T-cell (primary cell): Measurements from ENCODE around the gene NVL. TPM values are rescaled to one million over a fixed set of nuclear protein-coding genes. Genes with fewer than 3 reads are reported as not detected.

Experiments
- ATAC-seq, 4 experiments: fragments of 200-7000 bp in 3 of 4; fragments of 150-1000 bp in 1 of 4; cut with Tn5 transposase; replicated peaks in 1 of 4; 1 replicate in 3 of 4; 2 replicates in 1 of 4; pipeline ENCODE4 v1.10.0; 2021; ENCODE audit warnings: moderate library complexity in 3 of 4, mild to moderate bottlenecking in 2 of 4, moderate number of reproducible peaks in 1 of 4
- CTCF ChIA-PET, 2 donors: fragments of 300-600 bp; sonication (Branson Sonifier 250); formaldehyde crosslinking; loops; one replicate each; lab custom pipeline; 2022; ENCODE audit warnings: antibody characterized with exemption in 2 of 2; lab: Charles Lee
- POLR2A ChIA-PET, 2 donors: fragments of 300-600 bp; sonication (Branson Sonifier 250); formaldehyde crosslinking; loops; one replicate each; lab custom pipeline; 2022; ENCODE audit warnings: antibody characterized with exemption in 2 of 2; lab: Charles Lee
- DNase-seq, 35 experiments: peaks; one replicate each; pipeline versions ENCODE4 v3.0.0 to v3.0.0-alpha.2; 2013 to 2023
- H3K27ac ChIP-seq: one replicate; pipeline ENCODE4 v1.5.1; 2013; ENCODE audit warnings: low read length
- H3K27me3 ChIP-seq, 2 experiments: replicated peaks in 1 of 2; 1 replicate in 1 of 2; 2 replicates in 1 of 2; pipeline versions ENCODE4 v1.6.1 to v1.7.0; 2013; ENCODE audit warnings: low read length in 1 of 2, mixed read lengths in 1 of 2; ENCODE audit not compliant: control insufficient read depth in 2 of 2, insufficient read depth in 2 of 2; ENCODE audit errors: extremely low read depth in 1 of 2
- H3K36me3 ChIP-seq, 2 donors: 1 replicate in 1 of 2; 2 replicates in 1 of 2; pipeline versions ENCODE4 v1.6.1 to v1.7.0; 2013; ENCODE audit warnings: low read length in 1 of 2; ENCODE audit not compliant: control insufficient read depth in 2 of 2, insufficient read depth in 1 of 2; ENCODE audit errors: extremely low read depth in 1 of 2
- H3K4me1 ChIP-seq, 2 experiments: 1 replicate in 1 of 2; 2 replicates in 1 of 2; pipeline versions ENCODE4 v1.6.1 to v1.7.0; 2013; ENCODE audit warnings: low read length in 2 of 2, mixed read lengths in 1 of 2; ENCODE audit not compliant: insufficient read depth in 2 of 2, control insufficient read depth in 1 of 2; ENCODE audit errors: extremely low read depth in 1 of 2
- H3K4me3 ChIP-seq, 2 donors: 1 replicate in 1 of 2; 2 replicates in 1 of 2; pipeline versions ENCODE4 v1.5.1 to v1.7.0; 2013; ENCODE audit warnings: mild to moderate bottlenecking in 2 of 2, low read length in 1 of 2, moderate library complexity in 1 of 2; ENCODE audit not compliant: control insufficient read depth in 1 of 2; ENCODE audit errors: extremely low read depth in 1 of 2
- H3K9me3 ChIP-seq: 2 replicates; pipeline ENCODE4 v1.7.0; 2013
- H3K27ac Mint-ChIP-seq, 2 donors: one replicate each; pipeline ENCODE4 v1.8.0; 2020 to 2021; ENCODE audit warnings: mild to moderate bottlenecking in 2 of 2, mixed read lengths in 2 of 2
- H3K27me3 Mint-ChIP-seq, 2 donors: one replicate each; pipeline ENCODE4 v1.8.0; 2021 to 2022; ENCODE audit warnings: mixed read lengths in 2 of 2
- H3K36me3 Mint-ChIP-seq: one replicate; pipeline ENCODE4 v1.8.0; 2021; ENCODE audit warnings: mixed read lengths
- H3K4me1 Mint-ChIP-seq, 3 donors: one replicate each; pipeline ENCODE4 v1.8.0; 2020 to 2022; ENCODE audit warnings: mixed read lengths in 3 of 3, mild to moderate bottlenecking in 1 of 3
- H3K4me3 Mint-ChIP-seq, 3 donors: one replicate each; pipeline ENCODE4 v1.8.0; 2020 to 2022; ENCODE audit warnings: mild to moderate bottlenecking in 3 of 3, mixed read lengths in 3 of 3, moderate library complexity in 3 of 3
- H3K9me3 Mint-ChIP-seq, 3 donors: one replicate each; pipeline ENCODE4 v1.8.0; 2020 to 2022; ENCODE audit warnings: mixed read lengths in 3 of 3
- WGBS: methylation state at CpG from one replicate; pipeline ENCODE4 v1.1.5; 2013; ENCODE audit warnings: missing lambda C conversion rate; ENCODE audit not compliant: insufficient coverage; 5-methylcytosine and 5-hydroxymethylcytosine counted together
- total RNA-seq, 35 experiments: library from RNA in 6 of 35; stranded (reverse) in 6 of 35; fragments of 120-200 nt in 1 of 35; gene quantifications; one replicate each; pipeline versions ENCODE4 v1.2.1 to v1.2.4 and lab custom pipeline; 2013 to 2026

The NVL gene
- total RNA-seq, 5 donors from 2014 or later (not counting 1 experiment from before 2014, with no cell fraction given): 32.5 to 42.0 (median 37.6) TPM

- Mint-ChIP-seq H3K9me3 (no peaks in the 10 kb centered on the region), H3K36me3 (peaks cover 4% of the 10 kb centered on the region), H3K4me3 (no peak overlapping the region), H3K27me3 (no peaks in the 10 kb centered on the region), H3K4me1 (peaks cover 9 to 15% (median 15%) of the 10 kb centered on the region in 3 donors), H3K27ac (no peak overlapping the region)
- no CpG with 5 or more reads among the region's 8 CpGs for WGBS
- H3K4me3 ChIP-seq: no peak overlapping the region
- peak in 1 of 35 experiments; percentile 8 for DNase-seq
- CTCF ChIA-PET: interaction anchor here in 1 of 2 donors (0.6 kb wide), 1 partner anchor 11 kb away, joined by 3 read pairs; no protein-coding TSS in a partner anchor
- POLR2A ChIA-PET: interaction anchor here in 1 of 2 donors (0.6 kb wide), 1 partner anchor 225 kb away, joined by 6 read pairs; no protein-coding TSS in a partner anchor
- H3K36me3 ChIP-seq: no peaks in the 10 kb centered on the region
- no peak overlapping the region for H3K27ac ChIP-seq
- H3K27me3 ChIP-seq: no peaks in the 10 kb centered on the region
- ATAC-seq: no peak
- H3K4me1 ChIP-seq: peaks cover 0 to 11% of the 10 kb centered on the region in 2 experiments
- H3K9me3 ChIP-seq: no peaks in the 10 kb centered on the region
Measured at GRCh38 chr1:224203243-224204016, 126.5 kb downstream of the NVL start.

GRCh38 chr1:224201853-224202252 lies 128.1 kb downstream of the NVL start:
- Mint-ChIP-seq H3K9me3 (no peaks in the 10 kb centered on the region), H3K27ac (no peak overlapping the region), H3K36me3 (peaks cover 4% of the 10 kb centered on the region), H3K4me1 (peaks cover 9 to 15% (median 15%) of the 10 kb centered on the region in 3 donors), H3K4me3 (no peak overlapping the region), H3K27me3 (no peaks in the 10 kb centered on the region)
- Histone ChIP-seq H3K36me3 (no peaks in the 10 kb centered on the region), H3K4me1 (peaks cover 0 to 11% of the 10 kb centered on the region in 2 experiments), H3K27ac (no peak overlapping the region), H3K27me3 (no peaks in the 10 kb centered on the region), H3K4me3 (no peak overlapping the region), H3K9me3 (no peaks in the 10 kb centered on the region)
- ChIA-PET CTCF (no interaction called here), POLR2A (no interaction called here)
- no CpG with 5 or more reads among the region's 4 CpGs for WGBS
- no peak for ATAC-seq
- DNase-seq: no peak

- WGBS: 100% methylated on average over 2 of the region's 5 CpGs
- Mint-ChIP-seq H3K4me1 (peaks cover 9 to 15% (median 15%) of the 10 kb centered on the region in 3 donors), H3K36me3 (peaks cover 4% of the 10 kb centered on the region), H3K27ac (no peak overlapping the region), H3K27me3 (no peaks in the 10 kb centered on the region), H3K9me3 (no peaks in the 10 kb centered on the region), H3K4me3 (no peak overlapping the region)
- ChIA-PET POLR2A (no interaction called here), CTCF (no interaction called here)
- Histone ChIP-seq H3K27me3 (no peaks in the 10 kb centered on the region), H3K27ac (no peak overlapping the region), H3K9me3 (no peaks in the 10 kb centered on the region), H3K36me3 (no peaks in the 10 kb centered on the region), H3K4me1 (peaks cover 0 to 11% of the 10 kb centered on the region in 2 experiments), H3K4me3 (no peak overlapping the region)
- DNase-seq: no peak
- ATAC-seq: no peak
Measured at GRCh38 chr1:224201383-224201782, 128.6 kb downstream of the NVL start.

GRCh38 chr1:224199679-224200078 lies 130.3 kb downstream of the NVL start:
- no CpG with 5 or more reads among the region's 2 CpGs for WGBS
- CTCF ChIA-PET: interaction anchor here in 1 of 2 donors (0.7 kb wide), 1 partner anchor 875 kb away, joined by 6 read pairs; no protein-coding TSS in a partner anchor

GRCh38 chr1:224198572-224198971 lies 131.4 kb downstream of the NVL start:
- 97% methylated on average over 2 of the region's 4 CpGs for WGBS
- CTCF ChIA-PET: no interaction called here
- no peak for ATAC-seq

More at GRCh38 chr1:224199679-224200078, 130.3 kb downstream of the NVL start:
- Histone ChIP-seq H3K36me3 (no peaks in the 10 kb centered on the region), H3K27ac (no peak overlapping the region), H3K4me1 (peaks cover 0 to 2% of the 10 kb centered on the region in 2 experiments), H3K9me3 (no peaks in the 10 kb centered on the region), H3K27me3 (no peaks in the 10 kb centered on the region), H3K4me3 (no peak overlapping the region)
- H3K36me3 Mint-ChIP-seq: peaks cover 11% of the 10 kb centered on the region
- H3K9me3 Mint-ChIP-seq: no peaks in the 10 kb centered on the region
- no peak overlapping the region for H3K27ac Mint-ChIP-seq
- ATAC-seq (no peak), DNase-seq (no peak)
- POLR2A ChIA-PET: no interaction called here
- H3K4me3 Mint-ChIP-seq: no peak overlapping the region
- no peaks in the 10 kb centered on the region for H3K27me3 Mint-ChIP-seq
- peaks cover 3 to 9% (median 6%) of the 10 kb centered on the region in 3 donors for H3K4me1 Mint-ChIP-seq

GRCh38 chr1:224196813-224197600 lies 133.0 kb downstream of the NVL start:
- no peaks in the 10 kb centered on the region for H3K4me1 ChIP-seq
- CTCF ChIA-PET: interaction anchor here in 1 of 2 donors (0.6 kb wide), 1 partner anchor 246 kb away, joined by 6 read pairs; no protein-coding TSS in a partner anchor
- ATAC-seq (no peak), DNase-seq (no peak)
- no peak overlapping the region for H3K4me3 ChIP-seq
- no peaks in the 10 kb centered on the region for H3K27me3 Mint-ChIP-seq
- H3K4me1 Mint-ChIP-seq: peaks cover 0 to 11% (median 5%) of the 10 kb centered on the region in 3 donors
- H3K4me3 Mint-ChIP-seq: no peak overlapping the region
- H3K36me3 ChIP-seq: peaks cover 3 to 11% of the 10 kb centered on the region in 2 donors
- no peaks in the 10 kb centered on the region for H3K9me3 Mint-ChIP-seq
- H3K27me3 ChIP-seq: no peaks in the 10 kb centered on the region
- H3K27ac ChIP-seq: no peak overlapping the region
- H3K9me3 ChIP-seq: no peaks in the 10 kb centered on the region
- no peak overlapping the region for H3K27ac Mint-ChIP-seq
- H3K36me3 Mint-ChIP-seq: peaks cover 26% of the 10 kb centered on the region
- POLR2A ChIA-PET: interaction anchor here in 1 of 2 donors (0.6 kb wide), 1 partner anchor 205 kb away, joined by 6 read pairs; no protein-coding TSS in a partner anchor
- WGBS: 71% methylated on average over 1 of the region's 5 CpGs

More at GRCh38 chr1:224198572-224198971, 131.4 kb downstream of the NVL start:
- DNase-seq: no peak
- POLR2A ChIA-PET: interaction anchor here in 1 of 2 donors (0.7 kb wide), 1 partner anchor 425 kb away, joined by 3 read pairs; no protein-coding TSS in a partner anchor
- Histone ChIP-seq H3K4me3 (no peak overlapping the region), H3K4me1 (no peaks in the 10 kb centered on the region), H3K9me3 (no peaks in the 10 kb centered on the region), H3K27me3 (no peaks in the 10 kb centered on the region), H3K36me3 (peaks cover under 1 to 3% of the 10 kb centered on the region in 2 donors), H3K27ac (no peak overlapping the region)
- no peaks in the 10 kb centered on the region for H3K27me3 Mint-ChIP-seq
- no peak overlapping the region for H3K27ac Mint-ChIP-seq
- no peak overlapping the region for H3K4me3 Mint-ChIP-seq
- H3K9me3 Mint-ChIP-seq: no peaks in the 10 kb centered on the region
- peaks cover 0 to 6% (median 4%) of the 10 kb centered on the region in 3 donors for H3K4me1 Mint-ChIP-seq
- H3K36me3 Mint-ChIP-seq: peaks cover 18% of the 10 kb centered on the region
